H1 (cell line): ENCODE results near the gene PRR7. TPM values are rescaled to one million over a fixed set of nuclear protein-coding genes. Genes with fewer than 3 reads are reported as not detected.

ENCODE experiments used
- CTCF ChIA-PET: fragments of 300-600 bp; sonication (Branson Sonifier 250); formaldehyde crosslinking; loops from one replicate; lab custom pipeline; 2021; ENCODE audit not compliant: partially characterized antibody; lab: Charles Lee
- POLR2A ChIA-PET: fragments of 300-600 bp; sonication (Branson Sonifier 250); formaldehyde crosslinking; loops from one replicate; lab custom pipeline; 2021; ENCODE audit warnings: inconsistent platforms; ENCODE audit not compliant: partially characterized antibody; lab: Charles Lee
- DNase-seq, 2 experiments: peaks; one replicate each; pipeline versions ENCODE4 v3.0.0 to v3.0.0-alpha.2; 2010 to 2022; ENCODE audit warnings: low spot score in 2 of 2, low read depth in 1 of 2, mixed read lengths in 1 of 2
- FAIRE-seq: peaks from 2 replicates; lab custom pipeline; 2011; peaks lifted over from hg19 to GRCh38; lab: Jason Lieb, UNC
- H2AFZ ChIP-seq: 2 replicates; pipeline ENCODE4 v1.8.1; 2012; ENCODE audit warnings: low read length, inconsistent platforms
- H2AK5ac ChIP-seq: 2 replicates; pipeline ENCODE4 v1.6.1; 2013; ENCODE audit warnings: low read depth, low read length
- H2BK120ac ChIP-seq: replicated peaks from 2 replicates; pipeline ENCODE3; 2013; ENCODE audit warnings: low read depth, low read length, inconsistent platforms
- H2BK12ac ChIP-seq: 2 replicates; pipeline ENCODE4 v1.6.1; 2013; ENCODE audit warnings: low read depth, low read length
- H2BK15ac ChIP-seq: 2 replicates; pipeline ENCODE4 v1.6.1; 2013; ENCODE audit warnings: low read length
- H2BK20ac ChIP-seq: 2 replicates; pipeline ENCODE4 v1.6.1; 2013; ENCODE audit warnings: low read length
- H2BK5ac ChIP-seq: 2 replicates; pipeline ENCODE4 v1.6.1; 2013; ENCODE audit warnings: low read depth, low read length
- H3K14ac ChIP-seq: 2 replicates; pipeline ENCODE4 v1.6.1; 2013; ENCODE audit warnings: inconsistent platforms; ENCODE audit not compliant: insufficient read length
- H3K18ac ChIP-seq: 2 replicates; pipeline ENCODE4 v1.6.1; 2013; ENCODE audit warnings: low read length; ENCODE audit errors: extremely low read depth
- H3K23ac ChIP-seq: 2 replicates; pipeline ENCODE4 v1.6.1; 2013; ENCODE audit warnings: inconsistent platforms; ENCODE audit not compliant: insufficient read length
- H3K23me2 ChIP-seq: 2 replicates; pipeline ENCODE4 v1.6.1; 2013; ENCODE audit warnings: low read depth, low read length
- H3K27ac ChIP-seq: 2 replicates; pipeline ENCODE4 v1.6.1; 2011; ENCODE audit warnings: low read depth, low read length, inconsistent platforms
- H3K27me3 ChIP-seq, 4 experiments: replicated peaks in 1 of 4; 1 replicate in 1 of 4; 2 replicates in 3 of 4; pipeline versions ENCODE4 v1.6.1 to v1.8.1; 2011 to 2013; ENCODE audit warnings: low read length in 3 of 4, mild to moderate bottlenecking in 3 of 4, inconsistent platforms in 2 of 4, mixed read lengths in 2 of 4, moderate library complexity in 1 of 4; ENCODE audit not compliant: control insufficient read depth in 3 of 4, insufficient read depth in 3 of 4; ENCODE audit errors: extremely low read depth in 1 of 4
- H3K36me3 ChIP-seq, 4 experiments: 2 replicates each; pipeline versions ENCODE4 v1.6.1 to v1.8.1; 2011 to 2013; ENCODE audit warnings: mild to moderate bottlenecking in 4 of 4, low read length in 3 of 4, moderate library complexity in 2 of 4, control low read depth in 1 of 4, inconsistent platforms in 1 of 4; ENCODE audit not compliant: insufficient read depth in 4 of 4, control insufficient read depth in 2 of 4
- H3K4ac ChIP-seq: replicated peaks from 2 replicates; pipeline ENCODE3; 2013; ENCODE audit warnings: low read length, low read depth, mixed read lengths, inconsistent platforms; ENCODE audit not compliant: insufficient read length
- H3K4me1 ChIP-seq, 4 experiments: replicated peaks in 1 of 4; 1 replicate in 1 of 4; 2 replicates in 3 of 4; pipeline versions ENCODE4 v1.6.1 to v1.8.1; 2011 to 2013; ENCODE audit warnings: low read length in 3 of 4, inconsistent platforms in 2 of 4, mixed read lengths in 1 of 4; ENCODE audit not compliant: insufficient read depth in 4 of 4, control insufficient read depth in 3 of 4
- H3K4me2 ChIP-seq, 2 experiments: 2 replicates each; pipeline versions ENCODE4 v1.6.1 to v1.8.1; 2011 to 2013; ENCODE audit warnings: low read depth in 2 of 2, low read length in 2 of 2, control low read depth in 1 of 2, inconsistent platforms in 1 of 2, mild to moderate bottlenecking in 1 of 2; ENCODE audit not compliant: insufficient read depth in 1 of 2
- H3K4me3 ChIP-seq, 4 experiments: fragments of 200-600, 300-600 bp in 1 of 4; sonication (generic), shearing (Covaris generic), sonication (Bioruptor Twin) in 1 of 4; 2 replicates each; pipeline versions ENCODE4 v1.5.1 to v1.8.1; 2011 to 2016; ENCODE audit warnings: low read length in 4 of 4, low read depth in 3 of 4, control low read depth in 2 of 4, inconsistent platforms in 2 of 4, mild to moderate bottlenecking in 2 of 4, mixed read lengths in 1 of 4, moderate library complexity in 1 of 4; ENCODE audit not compliant: insufficient read depth in 2 of 4; ENCODE audit errors: extremely low read depth in 1 of 4
- H3K56ac ChIP-seq: replicated peaks from 2 replicates; pipeline ENCODE3; 2013; ENCODE audit warnings: low read depth, mild to moderate bottlenecking, mixed read lengths, low read length, inconsistent platforms; ENCODE audit not compliant: insufficient read length
- H3K79me1 ChIP-seq: 2 replicates; pipeline ENCODE4 v1.6.1; 2013; ENCODE audit warnings: low read depth, low read length, control low read depth
- H3K79me2 ChIP-seq, 2 experiments: 2 replicates each; pipeline versions ENCODE4 v1.6.1 to v1.8.1; 2012 to 2013; ENCODE audit warnings: low read length in 2 of 2, mild to moderate bottlenecking in 2 of 2, inconsistent platforms in 1 of 2; ENCODE audit not compliant: insufficient read depth in 2 of 2, control insufficient read depth in 1 of 2
- H3K9ac ChIP-seq, 4 experiments: replicated peaks in 1 of 4; 1 replicate in 1 of 4; 2 replicates in 3 of 4; pipeline versions ENCODE4 v1.6.1 to v1.8.1; 2011 to 2013; ENCODE audit warnings: low read depth in 3 of 4, low read length in 3 of 4, control low read depth in 2 of 4, mild to moderate bottlenecking in 2 of 4, moderate library complexity in 2 of 4, inconsistent platforms in 1 of 4; ENCODE audit errors: extremely low read depth in 1 of 4
- H3K9me3 ChIP-seq, 2 experiments: 2 replicates each; pipeline versions ENCODE4 v1.6.1 to v1.8.1; 2012 to 2013; ENCODE audit warnings: mild to moderate bottlenecking in 2 of 2, moderate library complexity in 2 of 2, control low read depth in 1 of 2, inconsistent platforms in 1 of 2, low read depth in 1 of 2, low read length in 1 of 2, mixed read lengths in 1 of 2; ENCODE audit not compliant: insufficient read depth in 2 of 2
- H4K20me1 ChIP-seq, 2 experiments: replicated peaks in 1 of 2; 2 replicates each; pipeline versions ENCODE3 to v1.8.1; 2011 to 2013; ENCODE audit warnings: inconsistent platforms in 2 of 2, low read length in 2 of 2, mild to moderate bottlenecking in 1 of 2; ENCODE audit not compliant: insufficient read depth in 2 of 2, control insufficient read depth in 1 of 2
- H4K5ac ChIP-seq: 2 replicates; pipeline ENCODE4 v1.6.1; 2013; ENCODE audit warnings: low read length, low read depth, mixed read lengths, inconsistent platforms; ENCODE audit not compliant: insufficient read length
- H4K8ac ChIP-seq: 2 replicates; pipeline ENCODE4 v1.8.0; 2013; ENCODE audit warnings: mild to moderate bottlenecking, moderate library complexity, low read length, inconsistent platforms; ENCODE audit not compliant: insufficient read depth; ENCODE audit errors: extremely low read depth
- H4K91ac ChIP-seq: replicated peaks from 2 replicates; pipeline ENCODE3; 2013; ENCODE audit warnings: low read length, mixed read lengths, inconsistent platforms; ENCODE audit not compliant: insufficient read length
- ATF2 ChIP-seq: IDR thresholded peaks from 2 replicates; pipeline ENCODE4 v1.6.1; 2012; ENCODE audit warnings: low read length, inconsistent platforms
- ATF3 ChIP-seq: IDR thresholded peaks from 2 replicates; pipeline ENCODE4 v1.6.1; 2011; ENCODE audit warnings: low read depth, mild to moderate bottlenecking, low read length; ENCODE audit not compliant: insufficient read depth
- BACH1 ChIP-seq: IDR thresholded peaks from 2 replicates; pipeline ENCODE4 v1.6.1; 2012; ENCODE audit warnings: low read length, improper control_type of control experiment
- MAFK ChIP-seq: IDR thresholded peaks from 2 replicates; pipeline ENCODE4 v1.6.1; 2012; ENCODE audit warnings: low read depth, mild to moderate bottlenecking, improper control_type of control experiment, low read length
- SIX5 ChIP-seq: IDR thresholded peaks from 2 replicates; pipeline ENCODE4 v1.6.1; 2011; ENCODE audit warnings: mild to moderate bottlenecking, low read depth, low read length
- SP4 ChIP-seq: IDR thresholded peaks from 2 replicates; pipeline ENCODE4 v1.6.1; 2012; ENCODE audit warnings: low read length, inconsistent platforms
- WGBS, 2 experiments: shearing (Covaris generic) in 1 of 2; methylation state at CpG; one replicate each; pipeline versions ENCODE4 v1.1.6 to v1.1.7; 2013 to 2015; ENCODE audit warnings: low lambda C conversion rate in 2 of 2, mixed read lengths in 2 of 2, inconsistent platforms in 1 of 2, low coverage in 1 of 2, missing lambda C conversion rate in 1 of 2; ENCODE audit not compliant: insufficient replicate concordance in 2 of 2, insufficient coverage in 1 of 2, insufficient read length in 1 of 2; ENCODE audit errors: extremely low coverage in 1 of 2, missing lambda C conversion rate in 1 of 2; 5-methylcytosine and 5-hydroxymethylcytosine counted together
- polyA plus RNA-seq, 7 experiments: library from polyadenylated mRNA; depleted of rRNA in 3 of 7; stranded (reverse) in 5 of 7; unstranded in 2 of 7; fragments of >200 nt in 5 of 7; fragments of 200-250 nt in 2 of 7; gene quantifications; 1 replicate in 5 of 7; 2 replicates in 1 of 7; 4 replicates in 1 of 7; pipeline versions ENCODE4 v1.2.1 to v1.2.3, GENCODE V29; 2011 to 2013; ENCODE audit warnings: missing spikeins in 2 of 7, mixed read lengths in 2 of 7
- total RNA-seq: library from RNA; stranded (reverse); fragmentation: NEBNext Ultra II Directional; extraction: Animal tissue kit (Norgen Biotek cat#: 25700); gene quantifications from 2 replicates; pipeline ENCODE4 v1.2.1, GENCODE V29; 2021

The PRR7 gene
- total and polyA plus RNA-seq, 2 of the 8 experiments (the other 6 are each of a cell fraction or from before 2014, with no cell fraction given), result 8.0 to 11.8 TPM

- DNase-seq (peak in 1 of 2 experiments; percentile 76), FAIRE-seq (no peak)
- peak overlapping the region; percentile 59 for H3K27ac ChIP-seq
- H3K4me2 ChIP-seq, result peak overlapping the region; percentile 89 to 93
- H3K4me1 ChIP-seq, result peaks cover 0 to 30% (median 15%) of the 10 kb centered on the region in 4 experiments; a peak in 6 of 7 replicates
- H3K18ac ChIP-seq, result peak overlapping the region; percentile 93
- H2BK5ac ChIP-seq, result peak overlapping the region; percentile 68; the same call in 1 of the 2 replicates
- H4K8ac ChIP-seq, result peak overlapping the region; percentile 87
- peaks cover 9% of the 10 kb centered on the region for H3K23me2 ChIP-seq
- peak overlapping the region; percentile 93 for H4K5ac ChIP-seq
- H2BK15ac ChIP-seq, result no peak overlapping the region; the same call in 1 of the 2 replicates
- peak overlapping the region in 3 of 4 experiments; percentile 37 to 75 (median 60); a peak in 5 of 7 replicates for H3K9ac ChIP-seq
- H3K9me3 ChIP-seq, result no peaks in the 10 kb centered on the region
- no peak overlapping the region for H2AK5ac ChIP-seq
- H4K20me1 ChIP-seq, result peaks cover 0 to 7% of the 10 kb centered on the region in 2 experiments
- H2BK120ac ChIP-seq, result peak overlapping the region; percentile 63
- H3K4ac ChIP-seq, result peak overlapping the region; percentile 87
- WGBS, 2 experiments, result 14% methylated on average over 19 of the region's 23 CpGs; no CpG with 5 or more reads in 1 of the 2 experiments
- ChIA-PET POLR2A (interaction anchor here (0.7 to 67.5 kb wide), 18 partner anchors 21 to 143 kb away, joined by 3 to 3349 read pairs (median 4); partner anchors contain the start of genes DBN1, DOK3, GRK6 and PDLIM7), CTCF (interaction anchor here (0.8 to 23.6 kb wide), 15 partner anchors 10 to 139 kb away, joined by 3 to 430 read pairs (median 5); partner anchors contain the start of genes F12, GRK6, PFN3 and SLC34A1)
- H3K79me1 ChIP-seq, result no peaks in the 10 kb centered on the region; the same call in none of the 2 replicates
- no peak overlapping the region for H3K56ac ChIP-seq
- peak overlapping the region; percentile 20; the same call in 1 of the 2 replicates for H2BK12ac ChIP-seq
- H2AFZ ChIP-seq, result 0 out of 2 replicates have a peak overlapping the region, but pooled peaks have one; percentile 14
- H3K14ac ChIP-seq, result no peak overlapping the region
- H3K4me3 ChIP-seq, result peak overlapping the region; percentile 33 to 74 (median 53)
- peak overlapping the region; percentile 99 for H4K91ac ChIP-seq
- H3K36me3 ChIP-seq, result no peaks in the 10 kb centered on the region
- H3K79me2 ChIP-seq, result no peaks in the 10 kb centered on the region
- no peak overlapping the region for H3K23ac ChIP-seq
- peaks cover 0 to 19% (median 5%) of the 10 kb centered on the region in 4 experiments; a peak in 5 of 7 replicates for H3K27me3 ChIP-seq
- H2BK20ac ChIP-seq, result no peak overlapping the region
- TF ChIP-seq SP4, result no peak
- no peak for TF ChIP-seq SIX5
- 0 out of 2 replicates have a peak, but pooled peaks have one; percentile 36 for TF ChIP-seq ATF2
- TF ChIP-seq BACH1, result peak; percentile 87
- no peak for TF ChIP-seq ATF3
- TF ChIP-seq MAFK, result peak; percentile 68; the same call in 1 of the 2 replicates
Observed at GRCh38 chr5:177447611-177448243, 1.1 kb downstream of the PRR7 start.
